CD4-positive, alpha-beta memory T cell (primary cell): ENCODE results near the gene KRTAP13-2. TPM values are rescaled to one million over a fixed set of nuclear protein-coding genes. Genes with fewer than 3 reads are reported as not detected.

Source experiments
- microRNA-seq: library from miRNA; unstranded; fragments of <30 nt; microRNA quantifications from one replicate; pipeline ENCODE4 v1.2.0, GENCODE V29; 2021; ENCODE audit warnings: borderline replicate concordance, borderline number of aligned reads, borderline microRNAs expressed, mixed read lengths
- polyA plus RNA-seq, 2 donors: library from polyadenylated mRNA; unstranded; fragments of 300-500 nt; fragmentation: Illumina TruSeq; gene quantifications; one replicate each; pipeline ENCODE4 v1.2.3, GENCODE V29; 2021
- total RNA-seq, 2 experiments: library from RNA; stranded (reverse); gene quantifications; one replicate each; pipeline ENCODE4 v1.2.3, GENCODE V29; 2021

KRTAP13-2 gene
- total and polyA plus RNA-seq, 4 experiments from 2014 or later, result not detected

Small RNAs within 50 kb of the gene (microRNA-seq; reads per million reads assigned to microRNA genes)
- gene MIR4327, result not detected

Other genes with a start within 250 kb of the KRTAP13-2 start
- gene CLDN17, start 205.5 kb downstream of the KRTAP13-2 start, total RNA-seq, result not detected
- not detected for gene CLDN17, start 205.5 kb downstream of the KRTAP13-2 start, polyA plus RNA-seq
- gene CLDN8, start 156.2 kb downstream of the KRTAP13-2 start, total RNA-seq, result not detected
- gene CLDN8, start 156.2 kb downstream of the KRTAP13-2 start, polyA plus RNA-seq, result not detected
- gene KRTAP24-1, start 89.3 kb downstream of the KRTAP13-2 start, total RNA-seq, result not detected
- gene KRTAP24-1, start 89.3 kb downstream of the KRTAP13-2 start, polyA plus RNA-seq, result not detected
- not detected for gene KRTAP25-1, start 82.8 kb downstream of the KRTAP13-2 start, total RNA-seq
- not detected for gene KRTAP25-1, start 82.8 kb downstream of the KRTAP13-2 start, polyA plus RNA-seq
- gene KRTAP26-1, start 52.0 kb downstream of the KRTAP13-2 start, total RNA-seq, result not detected
- gene KRTAP26-1, start 52.0 kb downstream of the KRTAP13-2 start, polyA plus RNA-seq, result not detected
- not detected for gene KRTAP27-1, start 34.6 kb downstream of the KRTAP13-2 start, total RNA-seq
- gene KRTAP27-1, start 34.6 kb downstream of the KRTAP13-2 start, polyA plus RNA-seq, result not detected
- not detected for gene KRTAP23-1, start 23.7 kb downstream of the KRTAP13-2 start, total RNA-seq
- gene KRTAP23-1, start 23.7 kb downstream of the KRTAP13-2 start, polyA plus RNA-seq, result not detected
- gene KRTAP13-1, start 23.8 kb upstream of the KRTAP13-2 start, total RNA-seq, result not detected
- not detected for gene KRTAP13-1, start 23.8 kb upstream of the KRTAP13-2 start, polyA plus RNA-seq
- not detected for gene KRTAP13-3, start 53.7 kb upstream of the KRTAP13-2 start, total RNA-seq
- gene KRTAP13-3, start 53.7 kb upstream of the KRTAP13-2 start, polyA plus RNA-seq, result not detected
- gene KRTAP13-4, start 57.9 kb upstream of the KRTAP13-2 start, total RNA-seq, result not detected
- not detected for gene KRTAP13-4, start 57.9 kb upstream of the KRTAP13-2 start, polyA plus RNA-seq
- not detected for gene KRTAP15-1, start 68.0 kb upstream of the KRTAP13-2 start, total RNA-seq
- gene KRTAP15-1, start 68.0 kb upstream of the KRTAP13-2 start, polyA plus RNA-seq, result not detected
- gene KRTAP19-1, start 108.1 kb upstream of the KRTAP13-2 start, total RNA-seq, result not detected
- gene KRTAP19-1, start 108.1 kb upstream of the KRTAP13-2 start, polyA plus RNA-seq, result not detected
- not detected for gene KRTAP19-2, start 115.2 kb upstream of the KRTAP13-2 start, total RNA-seq
- not detected for gene KRTAP19-2, start 115.2 kb upstream of the KRTAP13-2 start, polyA plus RNA-seq
- gene KRTAP19-3, start 119.7 kb upstream of the KRTAP13-2 start, total RNA-seq, result not detected
- not detected for gene KRTAP19-3, start 119.7 kb upstream of the KRTAP13-2 start, polyA plus RNA-seq
- gene KRTAP19-4, start 124.9 kb upstream of the KRTAP13-2 start, total RNA-seq, result not detected
- gene KRTAP19-4, start 124.9 kb upstream of the KRTAP13-2 start, polyA plus RNA-seq, result not detected
- gene KRTAP19-5, start 129.9 kb upstream of the KRTAP13-2 start, total RNA-seq, result not detected
- not detected for gene KRTAP19-5, start 129.9 kb upstream of the KRTAP13-2 start, polyA plus RNA-seq
- not detected for gene KRTAP19-6, start 169.6 kb upstream of the KRTAP13-2 start, total RNA-seq
- gene KRTAP19-6, start 169.6 kb upstream of the KRTAP13-2 start, polyA plus RNA-seq, result not detected
- not detected for gene KRTAP19-7, start 189.0 kb upstream of the KRTAP13-2 start, total RNA-seq
- not detected for gene KRTAP19-7, start 189.0 kb upstream of the KRTAP13-2 start, polyA plus RNA-seq
- gene KRTAP22-2, start 218.1 kb upstream of the KRTAP13-2 start, total RNA-seq, result not detected
- gene KRTAP22-2, start 218.1 kb upstream of the KRTAP13-2 start, polyA plus RNA-seq, result not detected
- gene KRTAP6-3, start 220.2 kb upstream of the KRTAP13-2 start, total RNA-seq, result not detected
- gene KRTAP6-3, start 220.2 kb upstream of the KRTAP13-2 start, polyA plus RNA-seq, result not detected
- not detected for gene KRTAP6-2, start 226.6 kb upstream of the KRTAP13-2 start, total RNA-seq
- gene KRTAP6-2, start 226.6 kb upstream of the KRTAP13-2 start, polyA plus RNA-seq, result not detected
- not detected for gene KRTAP22-1, start 228.8 kb upstream of the KRTAP13-2 start, total RNA-seq
- gene KRTAP22-1, start 228.8 kb upstream of the KRTAP13-2 start, polyA plus RNA-seq, result not detected
- gene KRTAP6-1, start 241.7 kb upstream of the KRTAP13-2 start, total RNA-seq, result not detected
- not detected for gene KRTAP6-1, start 241.7 kb upstream of the KRTAP13-2 start, polyA plus RNA-seq
- not detected for gene KRTAP20-1, start 244.2 kb upstream of the KRTAP13-2 start, total RNA-seq
- gene KRTAP20-1, start 244.2 kb upstream of the KRTAP13-2 start, polyA plus RNA-seq, result not detected
- not detected for gene KRTAP20-4, start 248.4 kb upstream of the KRTAP13-2 start, total RNA-seq
- not detected for gene KRTAP20-4, start 248.4 kb upstream of the KRTAP13-2 start, polyA plus RNA-seq